Stimulated activated effector memory CD8-positive, alpha-beta T cell treated with anti-CD3 and anti-CD28 coated beads, Interleukin-12 subunit alpha, Interleukin-12 subunit beta, amount 100 ng/mL, for 72 hours (primary cell): Measurements from ENCODE around the gene GALNT18.

ENCODE experiments used
- ATAC-seq: fragments of 150-1000 bp; cut with Tn5 transposase; 2 replicates; pipeline ENCODE4 v1.10.0; 2021
- DNase-seq, 2 donors: peaks; one replicate each; pipeline ENCODE4 v3.0.0; 2021 to 2022; ENCODE audit warnings: low spot score in 2 of 2
- H3K27ac Mint-ChIP-seq: one replicate; pipeline ENCODE4 v1.8.0; 2022; ENCODE audit warnings: mild to moderate bottlenecking, mixed read lengths
- H3K36me3 Mint-ChIP-seq: one replicate; pipeline ENCODE4 v1.8.0; 2022; ENCODE audit warnings: mild to moderate bottlenecking, mixed read lengths
- H3K4me1 Mint-ChIP-seq: one replicate; pipeline ENCODE4 v1.8.0; 2022; ENCODE audit warnings: mixed read lengths
- H3K4me3 Mint-ChIP-seq: one replicate; pipeline ENCODE4 v1.8.0; 2022; ENCODE audit warnings: mild to moderate bottlenecking, mixed read lengths
- H3K9me3 Mint-ChIP-seq: one replicate; pipeline ENCODE4 v1.8.0; 2022; ENCODE audit warnings: mixed read lengths

The GALNT18 gene

DNA sequence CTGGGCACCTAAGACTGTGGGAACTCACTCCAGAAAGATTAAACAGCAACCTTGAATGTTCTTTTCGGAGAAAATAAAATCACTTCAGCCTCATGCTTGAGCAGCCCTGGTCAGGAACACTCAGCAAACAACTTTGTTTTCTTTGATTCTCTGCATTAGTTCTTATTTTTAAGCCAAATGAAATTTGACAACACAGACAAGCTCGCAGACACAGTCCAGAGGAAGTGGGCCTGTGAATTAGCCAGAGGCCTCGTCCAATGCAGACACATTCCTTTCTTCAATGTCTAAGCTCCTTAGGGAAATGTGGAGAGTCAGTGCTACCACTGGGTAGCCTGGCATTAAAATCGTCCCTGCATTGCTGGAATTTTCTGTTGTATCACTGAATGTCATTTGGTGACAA, 205.9 kb downstream of the GALNT18 start:
- Mint-ChIP-seq H3K36me3 (no peaks in the 10 kb centered on the region), H3K4me1 (no peaks in the 10 kb centered on the region), H3K27ac (no peak overlapping the region), H3K4me3 (no peak overlapping the region), H3K9me3 (no peaks in the 10 kb centered on the region)
- ATAC-seq (no peak), DNase-seq (no peak)

- Mint-ChIP-seq H3K4me1 (no peaks in the 10 kb centered on the region), H3K27ac (no peak overlapping the region), H3K4me3 (no peak overlapping the region), H3K36me3 (no peaks in the 10 kb centered on the region), H3K9me3 (no peaks in the 10 kb centered on the region)
- DNase-seq (no peak), ATAC-seq (no peak)
Measured at GRCh38 chr11:11414996-11415395, 206.8 kb downstream of the GALNT18 start.

- Mint-ChIP-seq H3K4me3 (no peak overlapping the region), H3K27ac (no peak overlapping the region), H3K36me3 (no peaks in the 10 kb centered on the region), H3K4me1 (no peaks in the 10 kb centered on the region), H3K9me3 (no peaks in the 10 kb centered on the region)
- ATAC-seq (no peak), DNase-seq (no peak)
Measured at GRCh38 chr11:11413776-11414175, 208.0 kb downstream of the GALNT18 start.

GRCh38 chr11:11411401-11411985, 210.3 kb downstream of the GALNT18 start:
- DNase-seq = no peak
- Mint-ChIP-seq H3K4me1 (no peaks in the 10 kb centered on the region), H3K27ac (no peak overlapping the region), H3K9me3 (no peaks in the 10 kb centered on the region), H3K36me3 (no peaks in the 10 kb centered on the region), H3K4me3 (no peak overlapping the region)
- ATAC-seq = no peak

DNA sequence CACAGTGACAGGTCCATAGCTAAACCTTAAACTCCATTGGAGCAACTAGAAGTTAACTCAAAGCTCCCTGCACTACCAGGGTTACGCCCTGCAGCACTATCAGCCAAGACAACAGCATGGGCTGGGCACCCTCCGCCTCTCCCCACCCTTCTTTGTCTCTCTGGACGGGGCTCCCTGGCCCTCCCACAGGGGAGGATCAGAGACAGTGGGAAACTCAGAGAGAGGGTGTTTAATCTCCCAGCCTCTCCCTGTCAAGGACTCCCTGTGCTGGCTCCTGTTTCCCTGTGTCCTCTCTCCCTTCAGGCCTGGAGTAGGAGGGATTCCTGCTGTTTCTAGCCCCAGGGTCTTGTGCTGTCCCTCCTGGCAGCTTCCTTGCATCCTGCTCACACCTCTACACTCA, 211.9 kb downstream of the GALNT18 start:
- no peak for DNase-seq

DNA sequence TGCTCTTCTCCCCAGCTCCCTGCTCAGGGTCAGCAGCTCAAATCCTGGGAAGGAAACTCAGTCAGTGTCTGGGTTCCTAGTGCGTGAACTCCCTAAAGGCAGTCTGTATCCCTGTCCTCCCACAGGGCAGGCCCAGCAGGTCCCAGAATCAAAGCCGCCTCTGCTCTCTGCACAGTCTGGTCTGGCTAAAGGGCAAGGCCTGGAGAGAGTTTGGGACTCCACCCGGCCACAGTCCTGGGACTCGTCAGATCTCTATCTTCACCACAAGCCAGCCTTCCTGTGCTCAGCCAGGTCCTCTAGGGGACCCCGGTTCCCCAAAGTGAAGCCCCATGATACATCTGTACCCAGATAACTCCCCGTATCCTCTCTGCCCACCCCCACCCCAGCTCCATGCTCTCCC, 212.6 kb downstream of the GALNT18 start:
- DNase-seq (no peak), ATAC-seq (no peak)
- Mint-ChIP-seq H3K27ac (no peak overlapping the region), H3K4me3 (no peak overlapping the region), H3K4me1 (no peaks in the 10 kb centered on the region), H3K9me3 (no peaks in the 10 kb centered on the region), H3K36me3 (no peaks in the 10 kb centered on the region)

More for the DNA sequence above, 211.9 kb downstream of the GALNT18 start:
- Mint-ChIP-seq H3K9me3 (no peaks in the 10 kb centered on the region), H3K27ac (no peak overlapping the region), H3K4me1 (no peaks in the 10 kb centered on the region), H3K36me3 (no peaks in the 10 kb centered on the region), H3K4me3 (no peak overlapping the region)
- no peak for ATAC-seq

- Mint-ChIP-seq H3K27ac (no peak overlapping the region), H3K4me1 (no peaks in the 10 kb centered on the region)
- no peak for ATAC-seq
Measured at GRCh38 chr11:11408436-11409221, 213.2 kb downstream of the GALNT18 start.

GRCh38 chr11:11407763-11408084, 214.1 kb downstream of the GALNT18 start:
- DNase-seq (no peak), ATAC-seq (no peak)
- no peak overlapping the region for H3K27ac Mint-ChIP-seq
- H3K4me3 Mint-ChIP-seq = no peak overlapping the region
- H3K4me1 Mint-ChIP-seq = no peaks in the 10 kb centered on the region
- H3K9me3 Mint-ChIP-seq = no peaks in the 10 kb centered on the region
- H3K36me3 Mint-ChIP-seq = no peaks in the 10 kb centered on the region

More at GRCh38 chr11:11408436-11409221, 213.2 kb downstream of the GALNT18 start:
- no peak overlapping the region for H3K4me3 Mint-ChIP-seq
- H3K9me3 Mint-ChIP-seq = no peaks in the 10 kb centered on the region
- no peaks in the 10 kb centered on the region for H3K36me3 Mint-ChIP-seq
- DNase-seq = no peak

GRCh38 chr11:11407065-11407762, 214.6 kb downstream of the GALNT18 start:
- no peak for ATAC-seq
- H3K4me3 Mint-ChIP-seq = no peak overlapping the region
- DNase-seq = no peak
- H3K9me3 Mint-ChIP-seq = no peaks in the 10 kb centered on the region
- no peaks in the 10 kb centered on the region for H3K4me1 Mint-ChIP-seq
- no peaks in the 10 kb centered on the region for H3K36me3 Mint-ChIP-seq
- H3K27ac Mint-ChIP-seq = no peak overlapping the region

- H3K27ac Mint-ChIP-seq = no peak overlapping the region
- H3K4me1 Mint-ChIP-seq = no peaks in the 10 kb centered on the region
- ATAC-seq (no peak), DNase-seq (no peak)
- H3K9me3 Mint-ChIP-seq = no peaks in the 10 kb centered on the region
- H3K4me3 Mint-ChIP-seq = no peak overlapping the region
- no peaks in the 10 kb centered on the region for H3K36me3 Mint-ChIP-seq
Measured at GRCh38 chr11:11406652-11407051, 215.2 kb downstream of the GALNT18 start.

- Mint-ChIP-seq H3K4me3 (no peak overlapping the region), H3K36me3 (no peaks in the 10 kb centered on the region)
Measured at GRCh38 chr11:11403763-11404725, 217.8 kb downstream of the GALNT18 start.

DNA sequence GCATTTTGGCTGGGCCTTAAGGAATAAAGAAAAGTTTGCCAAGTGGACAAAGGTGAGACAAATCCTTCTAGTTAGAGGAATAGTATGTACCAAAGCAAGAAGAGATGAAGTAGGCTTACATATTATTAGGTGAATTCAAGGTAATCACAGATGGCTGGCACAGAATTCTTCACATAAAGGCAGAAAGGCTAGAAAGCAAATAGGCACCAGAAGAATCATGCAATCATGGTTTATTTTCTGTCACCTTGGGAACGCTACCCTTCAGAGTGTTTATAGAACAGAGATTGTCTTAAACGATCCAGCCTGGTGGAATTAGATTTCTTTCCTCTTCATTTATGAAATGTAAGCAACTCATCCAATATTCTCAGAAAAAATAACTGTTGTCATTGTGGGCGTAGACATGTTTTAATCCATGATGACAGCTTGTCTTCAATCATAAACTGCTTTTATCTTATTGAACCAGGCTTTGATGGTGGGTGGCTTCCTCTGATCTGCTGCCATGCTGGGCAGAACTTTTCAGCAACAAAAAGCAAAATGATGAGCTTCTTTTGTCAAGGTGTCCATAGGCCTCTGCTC, 219.8 kb downstream of the GALNT18 start:
- H3K9me3 Mint-ChIP-seq = no peaks in the 10 kb centered on the region
- DNase-seq (no peak), ATAC-seq (no peak)
- H3K4me3 Mint-ChIP-seq = no peak overlapping the region
- H3K36me3 Mint-ChIP-seq = no peaks in the 10 kb centered on the region
- no peak overlapping the region for H3K27ac Mint-ChIP-seq
- H3K4me1 Mint-ChIP-seq = no peaks in the 10 kb centered on the region

More at GRCh38 chr11:11403763-11404725, 217.8 kb downstream of the GALNT18 start:
- H3K27ac Mint-ChIP-seq = no peak overlapping the region
- H3K4me1 Mint-ChIP-seq = no peaks in the 10 kb centered on the region
- ATAC-seq = no peak
- H3K9me3 Mint-ChIP-seq = no peaks in the 10 kb centered on the region
- no peak for DNase-seq

DNA sequence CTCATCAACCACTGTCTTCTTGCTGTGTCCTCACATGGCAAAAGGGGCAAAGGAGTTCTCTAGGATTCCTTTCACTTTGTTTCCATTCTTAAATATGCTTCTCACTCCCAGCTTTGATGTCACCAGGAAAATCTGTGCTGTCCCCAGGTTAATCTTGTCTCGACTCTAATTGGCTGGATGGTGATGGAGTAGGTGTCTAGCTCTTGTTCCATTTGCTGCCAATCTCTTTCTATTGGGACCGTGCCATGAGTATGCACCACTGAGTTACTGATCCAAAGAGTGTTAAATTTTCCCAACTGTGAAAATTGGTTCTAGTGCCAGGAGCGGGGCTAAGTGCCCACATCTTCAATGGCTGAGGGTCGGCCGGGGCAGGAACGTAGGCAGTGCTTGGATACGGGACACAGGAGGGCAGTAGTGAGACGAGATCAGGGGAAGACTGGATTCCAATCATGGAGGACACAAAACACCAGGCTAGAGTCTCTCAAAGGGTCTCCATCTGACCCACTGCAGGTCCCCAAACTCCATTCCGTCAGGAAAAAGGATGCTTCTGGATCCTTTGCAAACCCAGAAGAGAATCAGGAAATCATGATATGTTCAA, 221.1 kb downstream of the GALNT18 start:
- Mint-ChIP-seq H3K9me3 (no peaks in the 10 kb centered on the region), H3K4me1 (no peaks in the 10 kb centered on the region), H3K4me3 (no peak overlapping the region), H3K36me3 (no peaks in the 10 kb centered on the region), H3K27ac (no peak overlapping the region)
- DNase-seq (no peak), ATAC-seq (no peak)

DNA sequence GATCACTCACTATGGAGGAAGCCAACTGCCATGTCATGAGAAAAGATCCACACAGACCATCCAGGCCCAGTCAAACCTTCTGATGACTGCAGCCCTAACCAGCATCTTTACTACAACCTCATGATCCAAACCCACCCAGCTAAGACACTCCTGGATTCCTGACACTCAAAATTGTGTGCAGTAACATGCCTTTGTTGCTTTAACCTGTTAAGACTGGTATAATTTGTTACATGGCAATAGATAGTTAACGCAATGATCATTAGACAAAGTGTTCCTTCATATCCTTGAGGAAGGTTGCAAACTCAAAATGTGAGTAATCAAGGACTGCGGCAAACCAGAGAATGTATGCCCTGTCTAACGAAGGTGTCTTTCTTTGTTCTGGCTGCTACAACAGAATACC, 221.7 kb downstream of the GALNT18 start:
- Mint-ChIP-seq H3K4me3 (no peak overlapping the region), H3K36me3 (no peaks in the 10 kb centered on the region), H3K27ac (no peak overlapping the region), H3K4me1 (no peaks in the 10 kb centered on the region), H3K9me3 (no peaks in the 10 kb centered on the region)
- DNase-seq (no peak), ATAC-seq (no peak)
